HFFc6 (cell line): ENCODE measurements around the gene ZPLD1. TPM values are rescaled to one million over a fixed set of nuclear protein-coding genes. Genes with fewer than 3 reads are reported as not detected.

Experiments used
- DNase-seq: peaks from one replicate; pipeline ENCODE4 v3.0.0-alpha.2; 2018
- H3K27ac Mint-ChIP-seq: 2 replicates; pipeline ENCODE4 v1.8.0; 2020; ENCODE audit warnings: mild to moderate bottlenecking, mixed read lengths
- H3K27me3 Mint-ChIP-seq: 2 replicates; pipeline ENCODE4 v1.8.0; 2021; ENCODE audit warnings: mild to moderate bottlenecking, moderate library complexity, mixed read lengths; ENCODE audit not compliant: insufficient read depth
- H3K36me3 Mint-ChIP-seq: 2 replicates; pipeline ENCODE4 v1.8.0; 2021; ENCODE audit warnings: low read depth, mixed read lengths
- H3K4me1 Mint-ChIP-seq: 2 replicates; pipeline ENCODE4 v1.8.0; 2020; ENCODE audit warnings: low read depth, mixed read lengths
- H3K4me3 Mint-ChIP-seq: 2 replicates; pipeline ENCODE4 v1.8.0; 2020; ENCODE audit warnings: mild to moderate bottlenecking, moderate library complexity, mixed read lengths
- H3K9me3 Mint-ChIP-seq: 2 replicates; pipeline ENCODE4 v1.8.0; 2020; ENCODE audit warnings: mild to moderate bottlenecking, mixed read lengths
- total RNA-seq, 6 experiments: library from RNA; stranded (reverse); fragmentation: NEBNext Ultra II Directional; extraction: Animal tissue kit (Norgen Biotek cat#: 25700); gene quantifications; 2 replicates in 1 of 6; 3 replicates in 5 of 6; pipeline ENCODE4 v1.2.3, GENCODE V29; 2021
- TF ChIP-seq, protein P1 (sequence below): fragments of 200-600 bp; sonication (generic); IDR thresholded peaks from 2 replicates; pipeline ENCODE4 v1.5.0; 2021; ENCODE audit warnings: antibody characterized with exemption, mild to moderate bottlenecking

The ZPLD1 gene
- total RNA-seq, 6 experiments from 2014 or later: 0.07 to 0.19 (median 0.12) TPM; not detected in 3

GRCh38 chr3:102510663-102511062, 75.8 kb downstream of the ZPLD1 start:
- H3K9me3 Mint-ChIP-seq: no peaks in the 10 kb centered on the region; the same call in 1 of the 2 replicates
- TF ChIP-seq, protein P1, sequence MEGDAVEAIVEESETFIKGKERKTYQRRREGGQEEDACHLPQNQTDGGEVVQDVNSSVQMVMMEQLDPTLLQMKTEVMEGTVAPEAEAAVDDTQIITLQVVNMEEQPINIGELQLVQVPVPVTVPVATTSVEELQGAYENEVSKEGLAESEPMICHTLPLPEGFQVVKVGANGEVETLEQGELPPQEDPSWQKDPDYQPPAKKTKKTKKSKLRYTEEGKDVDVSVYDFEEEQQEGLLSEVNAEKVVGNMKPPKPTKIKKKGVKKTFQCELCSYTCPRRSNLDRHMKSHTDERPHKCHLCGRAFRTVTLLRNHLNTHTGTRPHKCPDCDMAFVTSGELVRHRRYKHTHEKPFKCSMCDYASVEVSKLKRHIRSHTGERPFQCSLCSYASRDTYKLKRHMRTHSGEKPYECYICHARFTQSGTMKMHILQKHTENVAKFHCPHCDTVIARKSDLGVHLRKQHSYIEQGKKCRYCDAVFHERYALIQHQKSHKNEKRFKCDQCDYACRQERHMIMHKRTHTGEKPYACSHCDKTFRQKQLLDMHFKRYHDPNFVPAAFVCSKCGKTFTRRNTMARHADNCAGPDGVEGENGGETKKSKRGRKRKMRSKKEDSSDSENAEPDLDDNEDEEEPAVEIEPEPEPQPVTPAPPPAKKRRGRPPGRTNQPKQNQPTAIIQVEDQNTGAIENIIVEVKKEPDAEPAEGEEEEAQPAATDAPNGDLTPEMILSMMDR: no peak

GRCh38 chr3:102511168-102511567, 76.4 kb downstream of the ZPLD1 start:
- TF ChIP-seq, protein P1: no peak
- H3K27ac Mint-ChIP-seq: no peak overlapping the region
- no peaks in the 10 kb centered on the region for H3K36me3 Mint-ChIP-seq
- DNase-seq: no peak
- H3K4me1 Mint-ChIP-seq: no peaks in the 10 kb centered on the region
- no peaks in the 10 kb centered on the region for H3K9me3 Mint-ChIP-seq
- no peak overlapping the region for H3K4me3 Mint-ChIP-seq
- peaks cover 2% of the 10 kb centered on the region; the same call in 1 of the 2 replicates for H3K27me3 Mint-ChIP-seq

More at GRCh38 chr3:102510663-102511062, 75.8 kb downstream of the ZPLD1 start:
- Mint-ChIP-seq H3K36me3 (no peaks in the 10 kb centered on the region), H3K27ac (no peak overlapping the region), H3K27me3 (peaks cover 2% of the 10 kb centered on the region; the same call in 1 of the 2 replicates), H3K4me3 (no peak overlapping the region), H3K4me1 (no peaks in the 10 kb centered on the region)
- no peak for DNase-seq

- Mint-ChIP-seq H3K27ac (no peak overlapping the region), H3K4me1 (no peaks in the 10 kb centered on the region), H3K36me3 (no peaks in the 10 kb centered on the region), H3K9me3 (no peaks in the 10 kb centered on the region), H3K27me3 (peaks cover 2% of the 10 kb centered on the region; the same call in 1 of the 2 replicates), H3K4me3 (no peak overlapping the region)
- DNase-seq: no peak
- TF ChIP-seq, protein P1: no peak
These were observed 76.8 kb downstream of the ZPLD1 start for GRCh38 chr3:102511639-102512038.

GRCh38 chr3:102512734-102513504, 78.1 kb downstream of the ZPLD1 start:
- Mint-ChIP-seq H3K27ac (no peak overlapping the region), H3K36me3 (no peaks in the 10 kb centered on the region), H3K9me3 (no peaks in the 10 kb centered on the region), H3K4me3 (no peak overlapping the region), H3K4me1 (no peaks in the 10 kb centered on the region), H3K27me3 (peaks cover 2% of the 10 kb centered on the region; the same call in 1 of the 2 replicates)
- no peak for DNase-seq
- TF ChIP-seq, protein P1: no peak

DNA sequence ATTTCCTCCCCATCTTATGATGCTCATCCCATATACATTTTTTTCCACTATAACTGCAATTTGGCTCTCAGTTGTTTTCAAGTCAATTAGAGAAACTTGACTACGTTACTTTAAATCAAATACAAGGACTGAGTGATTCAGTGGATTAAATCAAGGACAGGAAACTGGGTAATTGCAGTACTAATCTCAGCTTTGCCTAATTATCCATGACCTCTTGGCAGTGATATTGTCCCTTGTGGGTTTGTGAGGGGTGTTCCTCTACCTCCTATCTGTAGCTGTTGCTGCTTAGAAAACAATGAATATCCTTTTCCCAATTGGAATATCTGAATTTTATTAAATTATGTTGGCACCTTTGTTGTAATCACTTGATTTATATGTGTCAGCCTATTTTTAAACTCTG, 79.4 kb downstream of the ZPLD1 start:
- Mint-ChIP-seq H3K4me3 (no peak overlapping the region), H3K27ac (no peak overlapping the region), H3K9me3 (no peaks in the 10 kb centered on the region), H3K27me3 (peaks cover 2% of the 10 kb centered on the region; the same call in 1 of the 2 replicates), H3K36me3 (no peaks in the 10 kb centered on the region), H3K4me1 (no peaks in the 10 kb centered on the region)
- DNase-seq: no peak
- TF ChIP-seq, protein P1: no peak
